ENCODE results near the gene C22orf31.

The C22orf31 gene

DNA sequence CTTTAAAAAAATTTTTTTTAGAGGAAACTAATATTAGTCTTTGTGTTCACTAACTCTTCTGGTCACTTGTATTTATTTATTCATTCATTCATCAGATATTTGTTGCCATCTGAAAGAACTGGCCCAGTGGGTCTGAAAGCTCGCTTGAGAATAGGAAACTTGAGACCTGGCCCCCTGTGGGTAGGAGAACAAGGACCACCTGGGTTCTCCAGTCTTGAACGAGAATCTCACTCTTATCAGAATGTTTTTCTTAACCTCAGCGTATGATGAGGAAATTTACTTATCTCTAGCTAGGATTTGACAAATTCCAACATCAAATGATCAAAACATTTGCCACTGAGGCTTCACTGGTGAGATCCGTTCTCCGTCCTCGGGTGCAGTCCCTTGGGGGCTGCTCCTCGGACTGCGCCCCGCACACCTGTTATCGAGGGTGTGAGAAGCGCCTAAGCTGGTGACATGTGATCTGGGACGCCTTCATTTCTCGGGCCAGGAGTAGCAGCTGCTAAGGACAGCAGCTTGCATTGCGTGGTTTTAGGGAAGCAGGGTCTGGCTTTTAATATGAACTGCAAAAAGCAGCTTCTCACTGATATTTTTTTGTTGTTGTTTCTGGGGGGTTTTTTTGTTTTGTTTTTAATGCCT lies 6.3 kb downstream of the C22orf31 start:
- no peak overlapping the region for H3K4me3 ChIP-seq (ENCODE audit: low read depth, low read length)

DNA sequence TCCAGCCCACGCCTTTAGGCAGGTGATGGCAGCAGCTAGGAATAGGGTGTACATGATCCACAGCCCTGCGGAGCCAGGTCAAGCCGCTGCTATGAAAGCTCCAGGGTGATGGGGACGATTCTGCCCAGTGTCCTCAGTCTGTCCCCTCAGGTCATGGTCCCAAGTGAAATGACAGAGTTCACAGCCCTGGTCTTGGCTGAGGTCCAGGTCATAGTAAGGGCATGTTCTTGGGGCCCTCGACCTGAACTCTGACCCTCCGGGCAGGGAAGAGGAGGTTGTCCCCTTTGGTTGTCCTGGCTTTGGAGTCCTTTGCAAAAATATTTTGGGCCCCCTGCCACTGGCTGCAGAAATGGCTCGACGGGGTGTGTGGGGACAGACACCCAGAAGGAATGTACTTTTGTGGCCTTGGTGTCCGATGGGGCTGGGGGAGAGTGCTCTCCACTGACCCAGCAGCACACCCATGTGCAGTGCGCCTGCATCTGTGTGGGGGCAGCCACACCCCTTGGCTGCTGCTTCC lies 7.3 kb downstream of the C22orf31 start:
- no peak overlapping the region for H3K4me3 ChIP-seq (ENCODE audit: low read depth, low read length)
- H3K36me3 ChIP-seq, result peaks cover 13% of the 10 kb centered on the region
- TF ChIP-seq, protein P1, sequence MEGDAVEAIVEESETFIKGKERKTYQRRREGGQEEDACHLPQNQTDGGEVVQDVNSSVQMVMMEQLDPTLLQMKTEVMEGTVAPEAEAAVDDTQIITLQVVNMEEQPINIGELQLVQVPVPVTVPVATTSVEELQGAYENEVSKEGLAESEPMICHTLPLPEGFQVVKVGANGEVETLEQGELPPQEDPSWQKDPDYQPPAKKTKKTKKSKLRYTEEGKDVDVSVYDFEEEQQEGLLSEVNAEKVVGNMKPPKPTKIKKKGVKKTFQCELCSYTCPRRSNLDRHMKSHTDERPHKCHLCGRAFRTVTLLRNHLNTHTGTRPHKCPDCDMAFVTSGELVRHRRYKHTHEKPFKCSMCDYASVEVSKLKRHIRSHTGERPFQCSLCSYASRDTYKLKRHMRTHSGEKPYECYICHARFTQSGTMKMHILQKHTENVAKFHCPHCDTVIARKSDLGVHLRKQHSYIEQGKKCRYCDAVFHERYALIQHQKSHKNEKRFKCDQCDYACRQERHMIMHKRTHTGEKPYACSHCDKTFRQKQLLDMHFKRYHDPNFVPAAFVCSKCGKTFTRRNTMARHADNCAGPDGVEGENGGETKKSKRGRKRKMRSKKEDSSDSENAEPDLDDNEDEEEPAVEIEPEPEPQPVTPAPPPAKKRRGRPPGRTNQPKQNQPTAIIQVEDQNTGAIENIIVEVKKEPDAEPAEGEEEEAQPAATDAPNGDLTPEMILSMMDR (IDR thresholded peaks at IDR 0.05; ENCODE audit: low read depth, low read length), result no peak
- H3K4me1 ChIP-seq, result no peaks in the 10 kb centered on the region
- no peaks in the 10 kb centered on the region for H3K27me3 ChIP-seq
- no peak for DNase-seq
- H3K9me3 ChIP-seq, result no peaks in the 10 kb centered on the region

More for the DNA sequence above, 6.3 kb downstream of the C22orf31 start:
- H3K4me1 ChIP-seq, result no peaks in the 10 kb centered on the region
- TF ChIP-seq, protein P1 (IDR thresholded peaks at IDR 0.05; ENCODE audit: low read depth, low read length), result no peak
- H3K27me3 ChIP-seq, result no peaks in the 10 kb centered on the region
- H3K9me3 ChIP-seq, result no peaks in the 10 kb centered on the region
- no peak for DNase-seq
- peaks cover 5% of the 10 kb centered on the region; the same call in 1 of the 2 replicates for H3K36me3 ChIP-seq

DNA sequence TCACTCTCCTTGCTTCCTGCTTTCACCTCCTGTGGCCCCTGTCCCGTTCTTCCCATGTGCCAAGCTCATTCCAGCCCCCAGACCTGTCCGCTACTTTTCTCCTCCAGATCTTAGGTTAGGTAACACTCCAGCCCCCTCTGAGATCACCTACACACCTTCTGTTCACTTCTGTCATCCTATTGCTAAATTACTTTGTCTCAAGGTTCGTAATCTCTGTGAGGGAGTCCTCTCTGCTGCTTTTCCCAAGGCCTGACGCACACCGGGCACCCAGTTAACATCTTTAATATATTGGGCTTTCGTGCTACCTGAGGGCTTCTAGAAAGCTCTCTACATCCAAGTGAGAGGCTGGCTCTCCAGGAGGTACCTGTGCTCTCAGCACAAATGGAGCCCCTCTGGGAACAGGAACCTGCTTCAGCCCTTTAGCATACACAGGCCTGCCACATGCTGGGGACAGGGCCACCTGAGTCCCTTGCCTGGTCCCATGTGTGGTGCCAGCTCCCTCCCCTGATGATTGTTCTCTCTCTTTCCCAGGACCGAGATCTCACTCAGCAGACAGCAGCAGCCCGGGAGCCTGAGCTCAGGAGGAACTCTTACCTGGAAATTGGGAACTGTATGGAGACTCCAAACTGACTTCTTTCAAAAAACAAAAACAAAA lies 8.5 kb downstream of the C22orf31 start:
- Histone ChIP-seq H3K9me3 (no peaks in the 10 kb centered on the region), H3K4me1 (no peaks in the 10 kb centered on the region), H3K4me3 (ENCODE audit: low read depth, low read length) (no peak overlapping the region), H3K36me3 (peaks cover 16% of the 10 kb centered on the region), H3K27me3 (no peaks in the 10 kb centered on the region)
- TF ChIP-seq, protein P1 (IDR thresholded peaks at IDR 0.05; ENCODE audit: low read depth, low read length), result no peak
- no peak for DNase-seq

DNA sequence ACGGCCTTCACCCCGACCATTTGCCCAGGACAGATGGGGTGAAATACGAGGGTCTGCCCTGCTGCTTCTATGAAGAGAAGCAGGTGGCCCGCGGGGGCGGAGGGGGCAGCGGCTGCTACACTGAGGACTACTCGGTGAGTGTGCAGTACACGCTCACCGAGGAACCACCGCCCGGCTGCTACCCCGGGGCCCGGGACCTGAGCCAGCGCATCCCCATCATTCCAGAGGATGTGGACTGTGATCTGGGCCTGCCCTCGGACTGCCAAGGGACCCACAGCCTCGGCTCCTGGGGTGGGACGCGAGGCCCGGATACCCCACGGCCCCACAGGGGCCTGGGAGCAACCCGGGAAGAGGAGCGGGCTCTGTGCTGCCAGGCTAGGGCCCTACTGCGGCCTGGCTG lies 11.2 kb downstream of the C22orf31 start:
- no peak for DNase-seq
- peaks cover 19% of the 10 kb centered on the region for H3K36me3 ChIP-seq
- no peaks in the 10 kb centered on the region for H3K27me3 ChIP-seq
- H3K4me1 ChIP-seq, result no peaks in the 10 kb centered on the region
- TF ChIP-seq, protein P1 (IDR thresholded peaks at IDR 0.05; ENCODE audit: low read depth, low read length), result no peak
- H3K4me3 ChIP-seq (ENCODE audit: low read depth, low read length), result no peak overlapping the region
- no peaks in the 10 kb centered on the region for H3K9me3 ChIP-seq

DNA sequence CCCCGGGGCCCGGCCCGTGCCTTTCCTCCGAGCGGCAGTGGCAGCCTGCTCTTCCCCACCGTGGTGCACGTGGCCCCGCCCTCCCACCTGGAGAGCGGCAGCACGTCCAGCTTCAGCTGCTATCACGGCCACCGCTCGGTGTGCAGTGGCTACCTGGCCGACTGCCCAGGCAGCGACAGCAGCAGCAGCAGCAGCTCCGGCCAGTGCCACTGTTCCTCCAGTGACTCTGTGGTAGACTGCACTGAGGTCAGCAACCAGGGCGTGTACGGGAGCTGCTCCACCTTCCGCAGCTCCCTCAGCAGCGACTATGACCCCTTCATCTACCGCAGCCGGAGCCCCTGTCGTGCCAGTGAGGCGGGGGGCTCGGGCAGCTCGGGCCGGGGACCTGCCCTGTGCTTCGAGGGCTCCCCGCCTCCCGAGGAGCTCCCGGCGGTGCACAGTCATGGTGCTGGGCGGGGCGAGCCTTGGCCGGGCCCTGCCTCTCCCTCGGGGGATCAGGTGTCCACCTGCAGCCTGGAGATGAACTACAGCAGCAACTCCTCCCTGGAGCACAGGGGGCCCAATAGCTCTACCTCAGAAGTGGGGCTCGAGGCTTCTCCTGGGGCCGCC lies 11.9 kb downstream of the C22orf31 start:
- DNase-seq, result no peak
- Histone ChIP-seq H3K9me3 (no peaks in the 10 kb centered on the region), H3K36me3 (peaks cover 20% of the 10 kb centered on the region), H3K4me1 (no peaks in the 10 kb centered on the region), H3K4me3 (ENCODE audit: low read depth, low read length) (no peak overlapping the region), H3K27me3 (no peaks in the 10 kb centered on the region)
- TF ChIP-seq, protein P1 (IDR thresholded peaks at IDR 0.05; ENCODE audit: low read depth, low read length), result no peak
